K562 (cell line): ENCODE results near the gene ANKMY1. TPM values are rescaled to one million over a fixed set of nuclear protein-coding genes. Genes with fewer than 3 reads are reported as not detected.

Experiments used
- ATAC-seq: fragments of 200-7000 bp; cut with Tn5 transposase; 3 replicates; pipeline ENCODE4 v1.9.1; 2020; ENCODE audit warnings: moderate library complexity
- BruUV-seq: library from RNA; stranded (reverse); fragments of 400-500 nt; replicated peaks from 2 replicates; lab custom pipeline; 2021; lab: Mats Ljungman, UMichigan
- CTCF ChIA-PET: fragments of 300-600 bp; formaldehyde crosslinking; extraction: SDS; loops from one replicate; lab custom pipeline; 2021; ENCODE audit warnings: low intra/inter-chr PET ratio; lab: Yijun Ruan, JAX
- POLR2A ChIA-PET: fragments of 300-600, 350-650 bp; sonication (Branson Sonifier 250); formaldehyde crosslinking; extraction: SDS; loops from one replicate; lab custom pipeline; 2021; ENCODE audit warnings: antibody characterized with exemption, inconsistent platforms; lab: Yijun Ruan, JAX
- DNase-seq, 4 experiments: peaks; one replicate each; pipeline versions ENCODE4 v3.0.0 to v3.0.0-alpha.2; 2011 to 2018; ENCODE audit warnings: low spot score in 3 of 4, mixed read lengths in 3 of 4; ENCODE audit errors: extremely low read depth in 1 of 4
- FAIRE-seq: peaks from 2 replicates; lab custom pipeline; 2011; peaks lifted over from hg19 to GRCh38; lab: Jason Lieb, UNC
- H2AFZ ChIP-seq: 2 replicates; pipeline ENCODE4 v1.6.0; 2011; ENCODE audit warnings: low read depth, low read length, control low read depth, inconsistent platforms
- H3K27ac ChIP-seq: fragments of 200-600 bp; 3 replicates; pipeline ENCODE4 v1.8.0; 2011; ENCODE audit warnings: low read depth, mild to moderate bottlenecking, control low read depth, inconsistent platforms, low read length, moderate library complexity, mixed read lengths; ENCODE audit errors: extremely low read depth
- H3K27me3 ChIP-seq, 2 experiments: fragments of 300-600 bp in 1 of 2; 2 replicates in 1 of 2; 3 replicates in 1 of 2; pipeline versions ENCODE4 v1.6.0 to v1.8.0; 2011; ENCODE audit warnings: inconsistent platforms in 2 of 2, low read length in 2 of 2, mild to moderate bottlenecking in 1 of 2, mixed read lengths in 1 of 2, moderate library complexity in 1 of 2; ENCODE audit not compliant: control insufficient read depth in 2 of 2, insufficient read depth in 2 of 2
- H3K36me3 ChIP-seq: fragments of 300-600 bp; 3 replicates; pipeline ENCODE4 v1.8.0; 2011; ENCODE audit warnings: mild to moderate bottlenecking, low read length, inconsistent platforms; ENCODE audit not compliant: control insufficient read depth, insufficient read depth
- H3K4me1 ChIP-seq, 2 experiments: fragments of 200-600 bp in 1 of 2; replicated peaks in 1 of 2; 2 replicates in 1 of 2; 3 replicates in 1 of 2; pipeline versions ENCODE4 v1.5.1 to v1.8.0; 2011; ENCODE audit warnings: inconsistent platforms in 2 of 2, low read length in 2 of 2, mild to moderate bottlenecking in 1 of 2, mixed read lengths in 1 of 2, moderate library complexity in 1 of 2; ENCODE audit not compliant: control insufficient read depth in 2 of 2, insufficient read depth in 2 of 2
- H3K4me2 ChIP-seq: 2 replicates; pipeline ENCODE4 v1.6.1; 2011; ENCODE audit warnings: low read length, control low read depth, inconsistent platforms, mixed read lengths; ENCODE audit not compliant: insufficient read depth
- H3K4me3 ChIP-seq: fragments of 200-600 bp; sonication (generic), shearing (Covaris generic); 2 replicates; pipeline ENCODE4 v1.5.1; 2016; ENCODE audit warnings: control low read depth, inconsistent platforms
- H3K79me2 ChIP-seq: fragments of 200-600 bp; 3 replicates; pipeline ENCODE4 v1.8.0; 2011; ENCODE audit warnings: low read length, inconsistent platforms; ENCODE audit not compliant: control insufficient read depth, insufficient read depth
- H3K9ac ChIP-seq, 2 experiments: 2 replicates each; pipeline versions ENCODE4 v1.6.0 to v1.6.1; 2011; ENCODE audit warnings: low read depth in 2 of 2, low read length in 2 of 2, control low read depth in 1 of 2, inconsistent platforms in 1 of 2, mild to moderate bottlenecking in 1 of 2, mixed read lengths in 1 of 2; ENCODE audit not compliant: insufficient read depth in 1 of 2
- H3K9me1 ChIP-seq: one replicate; pipeline ENCODE4 v1.6.0; 2011; ENCODE audit warnings: inconsistent platforms, mild to moderate bottlenecking, low read length, moderate library complexity; ENCODE audit not compliant: control insufficient read depth, insufficient read depth
- H3K9me3 ChIP-seq: replicated peaks from 2 replicates; pipeline ENCODE4 v1.5.1; 2011; ENCODE audit warnings: low read depth, low read length, inconsistent platforms; ENCODE audit not compliant: control insufficient read depth, insufficient read depth
- H4K20me1 ChIP-seq: replicated peaks from 2 replicates; pipeline ENCODE4 v1.6.1; 2011; ENCODE audit warnings: low read length, inconsistent platforms, mixed read lengths; ENCODE audit not compliant: control insufficient read depth, insufficient read depth
- CBFB ChIP-seq: sonication (generic); formaldehyde crosslinking; IDR thresholded peaks from 2 replicates; pipeline ENCODE4 v1.4.0; 2020; ENCODE audit warnings: mild to moderate bottlenecking, missing genetic modification reagents
- FOXA1 ChIP-seq: fragments of 450-650 bp; IDR thresholded peaks from 2 replicates; pipeline ENCODE4 v1.6.1; 2016; ENCODE audit warnings: mild to moderate bottlenecking, borderline replicate concordance
- NCOA6 ChIP-seq: fragments of 450-650 bp; IDR thresholded peaks from 2 replicates; pipeline ENCODE4 v1.6.1; 2017; ENCODE audit warnings: mild to moderate bottlenecking
- POLR2AphosphoS2 ChIP-seq: IDR thresholded peaks from 2 replicates; pipeline ENCODE4 v1.6.1; 2012; ENCODE audit warnings: low read length, improper control_type of control experiment
- PTTG1 ChIP-seq: fragments of 450-650 bp; IDR thresholded peaks from 2 replicates; pipeline ENCODE4 v1.6.1; 2016; ENCODE audit warnings: low read depth, mild to moderate bottlenecking, missing genetic modification characterization, missing compliant biosample characterization
- RREB1 ChIP-seq: fragments of 250-450 bp; sonication (Bioruptor Pico); IDR thresholded peaks from 2 replicates; pipeline ENCODE4 v1.4.0; 2020
- ZNF436 ChIP-seq: fragments of 250-450, 450-650 bp; sonication (Bioruptor Pico); formaldehyde crosslinking; IDR thresholded peaks from 2 replicates; pipeline ENCODE4 v1.7.0; 2020; ENCODE audit warnings: mild to moderate bottlenecking
- WGBS: fragments of 100-300 bp; shearing (Covaris generic); methylation state at CpG from one replicate; pipeline ENCODE4 v1.1.6; 2016; ENCODE audit warnings: low coverage, mixed read lengths; ENCODE audit not compliant: insufficient coverage; ENCODE audit errors: missing lambda C conversion rate; 5-methylcytosine and 5-hydroxymethylcytosine counted together
- in situ Hi-C: fragments of 300-500 bp; cut with MboI; formaldehyde crosslinking; loops from 4 replicates; pipeline ENCODE4 v1.15.0; 2018; ENCODE audit warnings: inconsistent platforms, mixed read lengths
- intact Hi-C: fragments of 100-400 bp; cut with micrococcal nuclease; formaldehyde crosslinking; loops from 2 replicates; pipeline ENCODE4 v1.14.2; 2022
- polyA plus RNA-seq, 8 experiments: library from polyadenylated mRNA; depleted of rRNA in 4 of 8; stranded (reverse) in 5 of 8; unstranded in 3 of 8; fragments of >200 nt; fragmentation: Nextera tagmentation in 2 of 8; fragmentation: Illumina TruSeq in 1 of 8; extraction: Ambion mirVana in 2 of 8; extraction: Trizol in 1 of 8; gene quantifications; 2 replicates each; pipeline versions ENCODE4 v1.2.1 to v1.2.3, GENCODE V29; 2011 to 2014; ENCODE audit warnings: inconsistent platforms in 1 of 8, missing spikeins in 1 of 8
- total RNA-seq, 7 experiments: library from RNA; depleted of rRNA in 6 of 7; stranded (reverse); fragments of >200 nt in 6 of 7; fragmentation: Illumina TruSeq in 2 of 7; extraction: Trizol in 2 of 7; gene quantifications; 2 replicates each; pipeline versions ENCODE4 v1.2.1 to v1.2.3, GENCODE V29; 2011 to 2021; ENCODE audit warnings: low replicate concordance in 1 of 7

Gene ANKMY1
- total and polyA plus RNA-seq, 9 of the 15 experiments (the other 6 are each of a cell fraction or from before 2014, with no cell fraction given) = 0.75 to 15.1 (median 11.7) TPM

GRCh38 chr2:240453461-240454105 lies 104.2 kb downstream of the ANKMY1 start:
- Histone ChIP-seq H2AFZ (no peak overlapping the region), H3K4me2 (no peak overlapping the region), H3K9me1 (no peaks in the 10 kb centered on the region), H4K20me1 (peaks cover 5% of the 10 kb centered on the region), H3K27me3 (peaks cover 0 to 71% of the 10 kb centered on the region in 2 experiments; a peak in 3 of 5 replicates), H3K79me2 (no peaks in the 10 kb centered on the region), H3K27ac (no peak overlapping the region), H3K9me3 (no peaks in the 10 kb centered on the region), H3K4me3 (no peak overlapping the region), H3K36me3 (no peaks in the 10 kb centered on the region), H3K4me1 (peaks cover 0 to 44% of the 10 kb centered on the region in 2 experiments; a peak in 2 of 5 replicates), H3K9ac (no peak overlapping the region)
- FAIRE-seq = no peak
- peak in 1 of 4 experiments; percentile 28 for DNase-seq
- BruUV-seq = no TSS peak
- CTCF ChIA-PET = no interaction called here
- no peak for TF ChIP-seq FOXA1
- no peak for TF ChIP-seq ZNF436 (CRISPR knock-in tag)
- TF ChIP-seq PTTG1 = no peak
- no peak for TF ChIP-seq POLR2AphosphoS2
- TF ChIP-seq RREB1 (CRISPR knock-in tag) = no peak
- no peak for TF ChIP-seq NCOA6
- no peak for TF ChIP-seq CBFB (CRISPR knock-in tag)
- in situ Hi-C loops = no loop called here
- POLR2A ChIA-PET = no interaction called here
- ATAC-seq = no peak
- intact Hi-C loops = no loop called here
- 60% methylated on average over 22 of the region's 81 CpGs for whole genome bisulfite sequencing
